GM12865 (cell line): ENCODE data around the gene IRF9.

Experiments
- DNase-seq: peaks from one replicate; pipeline ENCODE4 v3.0.0; 2010; ENCODE audit warnings: low read depth
- H3K4me3 ChIP-seq: 2 replicates; pipeline ENCODE4 v1.5.1; 2011; ENCODE audit warnings: mild to moderate bottlenecking, low read depth, low read length, control low read depth
- CTCF ChIP-seq: IDR thresholded peaks from 2 replicates; pipeline ENCODE4 v1.5.1; 2011; ENCODE audit warnings: low read length, control low read depth, low read depth, inconsistent platforms; ENCODE audit not compliant: insufficient read depth; ENCODE audit errors: missing control alignments

Gene IRF9

DNA sequence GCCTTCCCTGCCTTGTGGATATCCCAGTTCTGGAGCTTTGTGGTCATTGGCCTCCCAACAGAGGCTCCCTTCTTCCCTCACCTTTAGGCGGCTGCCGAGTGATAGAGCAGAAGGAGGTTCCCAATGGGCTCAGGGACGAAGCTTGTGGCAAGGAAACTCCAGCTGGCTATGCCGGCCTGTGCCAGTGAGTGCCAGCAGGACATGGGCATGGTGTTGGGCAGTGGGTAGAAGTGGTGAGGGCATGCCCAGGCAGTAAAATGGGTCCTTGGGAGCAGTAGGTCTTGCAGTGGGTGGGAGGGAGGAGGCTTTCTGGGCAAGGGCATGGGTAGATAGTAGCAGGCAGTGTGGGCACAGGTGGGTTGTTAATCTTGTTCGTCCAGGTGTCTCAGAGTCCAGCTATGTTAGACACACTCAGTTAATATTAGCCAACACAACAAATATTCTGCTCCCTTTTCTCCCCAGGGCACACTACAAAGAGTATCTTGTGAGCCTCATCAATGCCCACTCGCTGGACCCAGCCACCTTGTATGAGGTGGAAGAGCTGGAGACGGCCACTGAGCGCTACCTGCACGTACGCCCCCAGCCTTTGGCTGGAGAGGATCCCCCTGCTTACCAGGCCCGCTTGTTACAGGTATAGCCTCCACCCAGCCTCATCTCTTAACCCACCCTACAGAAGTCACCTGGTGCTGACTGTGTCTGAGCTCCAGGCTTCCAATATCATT, 1.1 kb upstream of the IRF9 start:
- TF ChIP-seq CTCF: no peak
- H3K4me3 ChIP-seq: no peak overlapping the region
- DNase-seq: no peak

GRCh38 chr14:24160499-24160849, 591 bp upstream of the IRF9 start:
- no peak for TF ChIP-seq CTCF
- peak overlapping the region; percentile 97 for H3K4me3 ChIP-seq
- no peak for DNase-seq

DNA sequence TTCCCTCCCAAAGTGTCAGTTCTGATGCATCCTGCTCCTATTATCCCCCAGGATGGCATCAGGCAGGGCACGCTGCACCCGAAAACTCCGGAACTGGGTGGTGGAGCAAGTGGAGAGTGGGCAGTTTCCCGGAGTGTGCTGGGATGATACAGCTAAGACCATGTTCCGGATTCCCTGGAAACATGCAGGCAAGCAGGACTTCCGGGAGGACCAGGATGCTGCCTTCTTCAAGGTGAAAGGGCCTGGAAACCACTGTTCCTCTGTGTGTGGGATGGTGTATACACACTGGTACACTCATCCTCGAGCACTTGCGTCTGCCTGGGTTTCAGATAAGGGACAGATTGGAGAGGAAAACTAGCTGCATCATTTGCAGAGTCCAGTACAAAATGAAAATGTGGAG, 1.0 kb downstream of the IRF9 start:
- peak; percentile 42 for DNase-seq
- peak overlapping the region; percentile 97 for H3K4me3 ChIP-seq
- no peak for TF ChIP-seq CTCF

DNA sequence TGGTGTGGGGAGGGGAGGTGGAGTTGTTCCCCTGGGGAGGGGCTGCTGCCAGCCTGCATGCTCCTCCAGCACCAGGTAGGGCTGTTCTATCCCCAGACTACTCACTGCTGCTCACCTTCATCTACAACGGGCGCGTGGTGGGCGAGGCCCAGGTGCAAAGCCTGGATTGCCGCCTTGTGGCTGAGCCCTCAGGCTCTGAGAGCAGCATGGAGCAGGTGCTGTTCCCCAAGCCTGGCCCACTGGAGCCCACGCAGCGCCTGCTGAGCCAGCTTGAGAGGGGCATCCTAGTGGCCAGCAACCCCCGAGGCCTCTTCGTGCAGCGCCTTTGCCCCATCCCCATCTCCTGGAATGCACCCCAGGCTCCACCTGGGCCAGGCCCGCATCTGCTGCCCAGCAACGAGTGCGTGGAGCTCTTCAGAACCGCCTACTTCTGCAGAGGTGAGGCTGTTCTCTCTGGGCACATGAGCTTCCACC, 3.5 kb downstream of the IRF9 start:
- no peak overlapping the region for H3K4me3 ChIP-seq
- no peak for TF ChIP-seq CTCF
- no peak for DNase-seq

GRCh38 chr14:24165785-24166184, 4.7 kb downstream of the IRF9 start:
- no peak for DNase-seq

DNA sequence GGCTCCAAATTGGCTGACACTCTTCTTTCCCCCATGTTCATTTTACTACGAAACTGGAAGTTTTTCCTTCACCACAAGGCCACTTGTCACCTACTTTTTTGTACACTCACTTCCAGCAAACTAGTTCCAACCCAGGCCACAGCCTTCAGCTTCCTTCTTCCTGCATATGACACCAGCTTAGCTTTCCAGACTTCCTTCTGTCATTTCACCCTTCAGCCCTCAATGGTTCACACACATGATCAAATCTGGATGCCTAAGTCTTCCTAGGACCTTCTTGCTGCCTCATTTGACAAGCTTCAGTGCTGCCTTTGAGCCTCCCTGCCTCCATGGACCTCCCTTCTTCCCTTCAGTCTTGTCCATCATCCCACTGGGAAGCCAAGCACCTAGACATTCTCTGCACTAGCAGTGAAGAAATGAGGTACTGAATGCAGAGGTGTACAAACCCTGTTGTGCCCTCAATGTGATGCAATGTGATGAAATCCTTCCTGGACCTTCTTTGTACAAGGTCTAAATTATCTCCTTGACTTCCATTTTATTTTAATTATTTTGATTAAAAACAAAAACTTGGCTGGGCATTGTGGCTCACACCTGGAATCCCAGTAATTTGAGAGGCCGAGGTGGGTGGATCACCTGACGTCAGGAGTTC, 6.5 kb downstream of the IRF9 start:
- no peak overlapping the region for H3K4me3 ChIP-seq
- no peak for DNase-seq
- no peak for TF ChIP-seq CTCF

More at GRCh38 chr14:24165785-24166184, 4.7 kb downstream of the IRF9 start:
- TF ChIP-seq CTCF: no peak
- no peak overlapping the region for H3K4me3 ChIP-seq
